ENCODE data around the gene CREB1.
A peak's percentile ranks its signal among the peaks of the same experiment; 100 is the strongest.

CREB1 gene

GRCh38 chr2:207498427-207498826 is 31.3 kb upstream of the CREB1 start:
- DNase-seq (ENCODE audit: extremely low read depth, insufficient read length) = no peak
- no peaks in the 10 kb centered on the region for H3K36me3 ChIP-seq (ENCODE audit: control insufficient read depth, insufficient read depth, low read length)
- no peaks in the 10 kb centered on the region for H3K27me3 ChIP-seq (replicated peaks; ENCODE audit: control insufficient read depth, insufficient read depth, low read length)
- no peak for TF ChIP-seq CTCF (IDR thresholded peaks at IDR 0.05; ENCODE audit: insufficient read depth, low read length, poor library complexity, severe bottlenecking)
- H3K4me3 ChIP-seq (replicated peaks; ENCODE audit: low read depth, low read length) = no peak overlapping the region

DNA sequence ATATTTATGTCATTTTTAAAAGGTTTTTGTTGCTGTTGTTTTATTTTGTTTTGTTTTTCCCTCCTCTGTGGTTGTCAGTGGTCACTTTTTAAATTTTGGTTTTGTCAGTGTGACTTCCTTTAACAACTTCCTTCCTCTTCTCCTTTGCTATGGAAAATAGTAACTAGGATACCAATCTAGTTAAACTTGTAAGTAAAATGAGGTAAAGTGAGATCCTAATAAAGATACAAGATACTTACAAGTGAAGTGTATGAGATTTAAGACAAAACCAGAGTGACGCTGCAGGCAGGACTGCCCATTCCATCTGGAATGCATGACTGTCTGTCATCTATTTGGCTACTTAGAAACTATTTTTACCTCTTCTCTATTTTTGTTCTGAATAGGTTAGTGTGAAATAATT is 30.6 kb upstream of the CREB1 start:
- TF ChIP-seq CTCF (IDR thresholded peaks at IDR 0.05; ENCODE audit: insufficient read depth, low read length, poor library complexity, severe bottlenecking) = no peak
- no peaks in the 10 kb centered on the region for H3K27me3 ChIP-seq (replicated peaks; ENCODE audit: control insufficient read depth, insufficient read depth, low read length)
- no peaks in the 10 kb centered on the region for H3K36me3 ChIP-seq (ENCODE audit: control insufficient read depth, insufficient read depth, low read length)
- no peak for DNase-seq (ENCODE audit: extremely low read depth, insufficient read length)
- H3K4me3 ChIP-seq (replicated peaks; ENCODE audit: low read depth, low read length) = no peak overlapping the region

DNA sequence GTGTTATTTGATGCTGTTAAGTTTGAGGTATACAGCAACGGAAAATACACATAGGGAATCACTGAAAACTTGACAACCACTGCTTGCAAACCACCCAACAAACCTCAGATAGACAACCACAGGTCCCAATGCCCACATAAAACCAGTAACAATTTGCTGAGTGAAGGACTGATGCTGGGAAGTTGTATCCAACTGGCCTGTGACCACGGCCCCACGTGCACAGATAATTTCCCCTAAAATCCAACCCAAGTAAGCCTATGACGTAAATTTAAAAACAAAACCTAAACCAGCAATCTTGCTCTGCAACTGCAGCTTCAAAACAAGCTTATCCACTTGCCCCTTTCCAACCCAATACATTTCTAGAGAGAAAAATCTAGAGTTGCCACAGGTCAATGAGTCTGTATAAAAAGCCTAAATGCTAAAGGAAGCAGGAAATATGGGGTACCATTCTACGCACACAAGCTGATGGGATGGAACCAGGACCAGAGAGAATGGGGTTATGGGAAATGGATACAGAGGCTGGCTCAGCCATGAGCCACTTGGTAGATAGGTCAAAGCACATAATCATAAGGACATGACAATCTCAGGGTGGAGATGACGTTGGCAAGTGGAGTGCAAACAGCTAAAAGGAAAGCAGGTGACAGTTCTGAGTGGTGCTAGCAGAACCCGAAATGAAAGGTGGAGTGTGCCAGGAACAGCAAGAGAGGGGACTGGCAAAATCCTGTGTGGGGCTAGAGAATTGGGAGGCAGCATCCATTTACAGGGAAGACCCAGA is 27.8 kb upstream of the CREB1 start:
- no peak overlapping the region for H3K4me3 ChIP-seq (replicated peaks; ENCODE audit: low read depth, low read length)
- no peaks in the 10 kb centered on the region for H3K36me3 ChIP-seq (ENCODE audit: control insufficient read depth, insufficient read depth, low read length)
- TF ChIP-seq CTCF (IDR thresholded peaks at IDR 0.05; ENCODE audit: insufficient read depth, low read length, poor library complexity, severe bottlenecking) = no peak
- no peaks in the 10 kb centered on the region for H3K27me3 ChIP-seq (replicated peaks; ENCODE audit: control insufficient read depth, insufficient read depth, low read length)
- DNase-seq (ENCODE audit: extremely low read depth, insufficient read length) = no peak

GRCh38 chr2:207502577-207503198 is 27.1 kb upstream of the CREB1 start:
- peak; percentile 34 for DNase-seq (ENCODE audit: extremely low read depth, insufficient read length)
- no peaks in the 10 kb centered on the region for H3K27me3 ChIP-seq (replicated peaks; ENCODE audit: control insufficient read depth, insufficient read depth, low read length)
- no peak for TF ChIP-seq CTCF (IDR thresholded peaks at IDR 0.05; ENCODE audit: insufficient read depth, low read length, poor library complexity, severe bottlenecking)
- H3K36me3 ChIP-seq (ENCODE audit: control insufficient read depth, insufficient read depth, low read length) = no peaks in the 10 kb centered on the region
- no peak overlapping the region for H3K4me3 ChIP-seq (replicated peaks; ENCODE audit: low read depth, low read length)

DNA sequence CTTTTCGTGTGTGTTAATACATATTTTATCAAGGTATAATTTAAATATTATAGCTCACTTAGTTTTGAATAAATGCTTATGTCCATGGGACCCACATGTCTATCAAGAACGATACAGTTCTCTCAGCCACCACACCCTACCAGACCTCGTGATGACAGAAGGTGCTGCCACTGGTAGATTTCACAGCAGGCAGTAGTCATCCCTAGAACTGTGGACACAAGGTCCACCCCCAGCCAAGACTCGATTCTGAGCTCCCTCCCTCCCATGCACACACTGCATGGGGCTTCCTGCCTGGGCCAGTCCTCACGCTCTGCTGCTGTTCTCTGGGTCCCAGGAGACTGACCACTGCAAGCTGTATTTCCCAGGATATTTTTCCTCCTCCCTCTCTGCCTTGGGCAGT is 26.5 kb upstream of the CREB1 start:
- H3K4me3 ChIP-seq (replicated peaks; ENCODE audit: low read depth, low read length) = no peak overlapping the region
- DNase-seq (ENCODE audit: extremely low read depth, insufficient read length) = peak; percentile 41
- no peaks in the 10 kb centered on the region for H3K27me3 ChIP-seq (replicated peaks; ENCODE audit: control insufficient read depth, insufficient read depth, low read length)
- no peaks in the 10 kb centered on the region for H3K36me3 ChIP-seq (ENCODE audit: control insufficient read depth, insufficient read depth, low read length)
- no peak for TF ChIP-seq CTCF (IDR thresholded peaks at IDR 0.05; ENCODE audit: insufficient read depth, low read length, poor library complexity, severe bottlenecking)
